GM19372 (cell line): ENCODE results near the gene TNK1.
"Not testable (repeated sequence)": the region's sequence is repeated elsewhere in the genome, so short reads cannot be mapped to it uniquely, and the experiment has no call there.

Experiments
- ATAC-seq: cut with Tn5 transposase; IDR thresholded peaks from one replicate; pipeline ENCODE4 v1.9.1; 2021; ENCODE audit warnings: mild to moderate bottlenecking, low read depth, moderate library complexity; ENCODE audit not compliant: unreplicated experiment

TNK1 gene

DNA sequence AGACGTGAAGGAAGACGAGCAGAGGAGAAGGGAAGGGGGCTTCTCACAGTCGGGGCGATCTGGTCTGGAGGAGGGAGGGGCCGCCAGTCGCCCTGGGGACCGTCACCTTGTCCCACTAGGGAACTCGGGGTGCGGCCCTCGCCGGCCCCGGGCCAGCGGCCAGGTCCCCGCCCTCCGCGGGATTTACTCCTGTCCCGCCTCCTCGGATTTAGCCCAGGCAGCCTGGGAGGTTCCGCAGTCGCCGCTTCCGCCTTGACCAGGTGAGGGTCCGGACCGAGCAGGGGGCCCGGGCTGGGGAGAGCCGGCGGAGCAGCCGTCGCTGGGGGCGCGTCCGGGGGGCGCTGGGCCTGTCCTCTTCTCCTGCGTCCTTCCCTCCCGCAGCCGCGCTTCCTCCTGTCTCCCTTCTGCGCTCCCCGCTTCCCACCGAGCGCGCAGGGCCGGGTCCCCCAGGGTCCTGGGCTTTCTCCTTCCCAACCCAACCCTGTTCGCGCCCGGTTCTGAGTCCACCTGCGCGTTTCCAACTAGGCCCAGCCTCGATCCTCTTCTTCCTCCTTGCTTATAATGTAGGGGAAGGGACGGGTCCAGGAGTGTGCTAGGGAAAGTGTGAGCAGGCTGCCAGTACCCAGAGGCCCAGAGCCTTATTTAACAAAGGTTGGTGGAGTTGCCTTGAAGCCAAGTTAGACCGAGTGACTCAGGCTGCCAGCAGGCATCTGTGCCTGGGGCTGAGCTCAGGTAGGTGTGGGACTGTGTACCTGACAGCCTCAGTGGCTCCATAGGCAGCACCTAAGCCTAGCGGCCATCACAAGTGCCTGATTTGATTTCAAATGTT is at the start of gene TNK1:
TNK1 (plus strand) TSS at position 235 of the 829 bp plus-strand sequence. CDS start 1,838 bp downstream, outside the sequence.
- no peak for ATAC-seq

DNA sequence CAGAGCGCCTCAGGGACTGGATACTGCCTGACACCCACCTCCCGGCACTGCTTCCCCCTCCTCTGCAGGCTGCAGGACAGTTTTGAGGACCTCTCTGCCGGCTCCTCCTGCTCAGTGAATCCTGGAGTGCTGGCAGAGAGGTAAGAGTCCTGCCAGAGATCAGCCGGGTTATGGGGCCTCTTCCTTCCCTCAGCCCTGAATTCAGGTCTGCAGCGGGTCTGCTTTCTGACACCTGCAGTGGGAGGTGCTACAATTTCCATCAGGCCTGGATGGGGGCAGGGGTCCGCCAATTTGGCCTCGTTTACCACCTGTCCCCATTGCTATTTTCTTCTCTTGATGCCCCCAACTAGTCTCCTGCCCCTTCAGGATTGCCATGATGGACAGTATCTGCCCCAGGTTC is 48.8 kb upstream of the TNK1 start:
- no peak for ATAC-seq

DNA sequence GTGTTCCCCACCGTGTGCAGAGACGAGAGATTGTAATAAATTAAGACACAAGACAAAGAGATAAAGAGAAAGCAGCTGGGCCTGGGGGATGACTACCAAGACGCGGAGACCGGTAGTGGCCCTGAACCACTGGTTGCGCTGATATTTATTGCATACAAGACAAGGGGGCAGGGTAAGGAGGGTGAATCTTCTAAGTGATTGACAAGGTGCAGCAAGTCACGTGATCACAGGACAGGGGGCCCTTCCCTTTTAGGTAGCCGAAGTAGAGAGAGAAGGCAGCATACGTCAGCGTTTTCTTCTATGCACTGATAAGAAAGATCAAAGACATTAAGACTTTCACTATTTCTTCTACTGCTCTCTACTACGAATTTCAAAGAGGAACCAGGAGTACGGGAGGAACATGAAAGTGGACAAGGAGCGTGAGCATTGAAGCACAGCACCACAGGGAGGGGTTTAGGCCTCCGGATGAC is 48.3 kb upstream of the TNK1 start:
- not testable (repeated sequence) for ATAC-seq

DNA sequence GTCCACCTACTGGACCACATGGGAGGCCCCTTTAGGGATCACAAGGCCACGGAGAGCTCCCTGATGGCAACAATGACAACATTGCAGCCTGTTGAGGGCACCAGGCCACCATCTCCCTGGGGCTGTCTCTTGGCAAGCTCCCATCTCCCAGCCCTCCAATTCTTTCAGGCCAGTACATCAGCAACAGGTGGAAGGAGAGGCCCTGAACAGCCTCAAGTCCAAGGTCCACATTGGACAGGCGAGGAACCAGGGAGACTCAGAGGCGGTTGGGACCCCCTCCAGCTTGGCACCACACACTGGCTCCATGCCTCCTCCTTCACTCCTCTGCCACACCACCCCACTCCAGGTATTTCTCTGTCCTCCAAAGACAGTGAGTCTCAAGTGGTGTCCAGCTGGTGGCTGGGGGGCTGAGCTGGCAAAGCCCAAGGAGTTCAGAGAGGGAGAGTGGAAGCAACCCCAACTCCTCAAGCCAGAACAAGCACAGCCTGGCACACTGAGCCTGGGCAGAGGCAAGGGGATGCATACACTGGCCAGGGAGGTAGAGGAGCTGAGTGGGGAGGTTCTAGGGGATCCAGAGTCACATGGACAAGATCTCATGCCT is 45.9 kb upstream of the TNK1 start:
- ATAC-seq: no peak

DNA sequence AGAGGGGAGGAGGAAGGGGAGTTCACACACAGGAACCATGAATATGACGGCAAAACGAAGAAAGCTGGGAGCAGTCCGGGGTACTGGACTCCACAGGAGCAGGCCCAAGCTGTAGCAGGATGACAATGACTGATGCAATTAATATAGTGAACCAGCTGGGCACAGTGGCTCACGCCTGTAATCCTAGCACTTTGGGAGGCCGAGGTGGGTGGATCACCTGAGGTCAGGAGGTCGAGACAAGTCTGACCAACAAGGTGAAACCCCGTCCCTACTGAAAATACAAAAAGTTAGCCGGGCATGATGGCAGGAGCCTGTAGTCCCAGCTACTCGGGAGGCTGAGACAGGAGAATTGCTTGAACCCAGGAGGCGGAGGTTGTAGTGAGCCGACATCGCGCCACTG is 45.1 kb upstream of the TNK1 start:
- ATAC-seq: not testable (repeated sequence)

DNA sequence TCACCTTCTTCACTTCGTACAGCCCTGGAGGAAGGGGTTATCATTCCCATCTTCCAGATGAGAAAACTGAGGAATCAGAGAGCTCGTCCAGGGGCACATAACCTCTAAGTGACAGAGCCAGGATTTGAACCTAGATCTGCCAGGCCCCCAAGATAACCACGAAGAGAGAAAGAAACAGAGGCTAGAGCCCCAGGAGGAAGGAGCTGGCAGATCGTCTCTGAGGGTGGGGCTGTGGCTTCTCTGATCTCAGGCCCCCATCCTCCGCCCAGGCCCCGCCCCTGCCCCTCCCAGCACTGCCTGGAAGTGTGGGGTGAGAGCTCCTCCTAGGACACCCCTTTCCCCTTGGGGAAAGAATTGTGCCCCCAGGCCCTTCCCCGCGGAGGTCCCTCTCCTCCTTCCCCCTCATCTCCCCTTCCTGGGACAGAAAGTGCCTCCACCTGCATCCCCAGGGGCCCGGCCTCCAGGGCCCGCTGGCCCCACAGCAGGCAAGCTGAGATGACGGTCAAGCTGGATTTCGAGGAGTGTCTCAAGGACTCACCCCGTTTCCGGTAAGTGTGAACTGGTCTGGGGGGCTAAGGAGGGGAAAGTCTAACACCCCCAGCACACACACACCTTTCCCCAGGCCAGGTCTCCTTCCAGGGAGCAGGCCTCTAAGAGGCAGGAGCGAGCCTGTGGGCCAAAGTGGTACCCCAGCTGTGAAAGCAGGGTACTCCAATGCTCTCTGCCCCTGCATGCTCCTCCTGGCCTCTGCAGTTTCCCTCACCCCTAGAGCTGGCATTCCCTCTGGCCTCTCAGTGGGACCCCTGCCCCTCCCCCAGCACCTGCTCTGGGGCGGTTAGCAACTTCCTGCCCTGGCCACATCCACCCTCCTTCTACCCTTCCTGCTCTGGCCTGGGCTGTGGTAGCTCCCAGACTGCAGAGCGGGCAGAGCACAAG is 44.4 kb upstream of the TNK1 start, which contains the start of gene ACAP1:
ACAP1 (plus strand) TSS at position 290 of the 936 bp plus-strand sequence; CDS start at position 496, 206 bp downstream.
- no peak for ATAC-seq

DNA sequence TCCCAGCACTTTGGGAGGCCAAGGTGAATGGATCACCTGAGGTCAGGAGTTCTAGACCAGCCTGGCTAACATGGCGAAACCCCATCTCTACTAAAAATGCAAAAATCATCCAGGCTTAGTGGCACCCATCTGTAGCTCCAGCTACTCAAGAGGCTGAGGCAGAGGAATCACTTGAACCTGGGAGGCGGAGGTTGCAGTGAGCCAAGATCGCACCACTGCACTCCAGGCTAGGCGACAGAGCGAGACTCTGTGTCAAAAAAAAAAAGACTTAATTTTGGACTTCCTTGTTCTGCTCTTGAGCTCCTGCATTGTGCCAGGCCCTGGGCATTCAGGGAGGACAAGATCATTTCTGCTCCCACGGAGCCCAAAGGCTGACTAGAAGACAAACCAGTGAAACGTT is 43.3 kb upstream of the TNK1 start:
- not testable (repeated sequence) for ATAC-seq

DNA sequence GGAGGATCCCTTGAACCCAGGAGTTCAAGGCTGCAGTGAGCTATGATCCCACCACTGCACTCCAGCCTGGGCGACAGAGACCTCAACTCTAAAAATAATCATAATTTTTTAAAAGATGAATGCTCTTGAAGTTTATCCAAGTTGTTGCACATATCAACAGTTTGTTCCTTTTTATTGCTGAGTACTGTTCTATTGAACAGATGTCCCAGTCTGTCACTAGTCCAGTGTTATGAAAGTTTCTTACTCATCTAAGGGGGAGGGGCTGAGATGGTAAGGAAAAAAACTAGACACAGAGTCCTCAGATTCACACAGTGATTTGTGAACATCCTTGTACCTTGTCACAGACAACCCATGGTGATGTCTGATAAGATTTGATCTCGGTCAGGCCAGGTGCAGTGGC is 40.7 kb upstream of the TNK1 start:
- no peak for ATAC-seq

DNA sequence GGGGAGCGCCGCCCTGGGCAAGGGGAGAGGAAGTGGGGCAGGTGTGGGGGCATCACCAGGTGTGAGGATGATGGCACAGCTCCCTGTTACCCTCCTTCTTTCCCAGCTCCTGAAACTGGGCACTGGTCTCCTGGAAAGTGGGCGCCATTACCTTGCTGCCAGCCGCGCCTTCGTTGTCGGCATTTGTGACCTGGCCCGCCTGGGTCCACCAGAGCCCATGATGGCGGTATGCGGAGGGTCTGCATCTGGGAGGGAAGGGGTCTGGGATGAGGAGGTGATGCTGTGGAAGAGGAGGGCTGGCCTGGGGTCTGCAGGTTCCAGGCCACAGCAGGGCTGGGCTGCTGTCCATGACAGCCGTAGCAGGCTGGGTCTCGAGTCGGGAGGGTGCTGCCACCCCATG is 39.0 kb upstream of the TNK1 start:
- ATAC-seq: no peak

DNA sequence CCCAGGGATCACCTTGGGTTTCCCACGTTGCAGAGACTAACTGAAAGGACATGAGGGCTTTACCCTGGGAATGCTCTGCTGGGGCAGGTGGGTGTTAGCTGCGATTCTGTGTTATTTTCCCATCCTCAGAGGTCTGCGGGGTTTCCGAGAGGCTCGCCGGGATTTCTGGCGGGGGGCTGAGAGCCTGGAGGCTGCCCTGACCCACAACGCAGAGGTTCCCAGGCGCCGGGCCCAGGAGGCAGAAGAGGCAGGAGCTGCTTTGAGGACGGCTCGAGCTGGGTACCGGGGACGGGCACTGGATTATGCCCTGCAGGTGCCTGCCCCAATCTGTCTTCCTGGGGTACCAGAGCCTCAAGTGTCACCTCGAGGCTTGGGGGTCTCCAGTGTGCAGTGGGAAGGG is 37.6 kb upstream of the TNK1 start:
- ATAC-seq: no peak

DNA sequence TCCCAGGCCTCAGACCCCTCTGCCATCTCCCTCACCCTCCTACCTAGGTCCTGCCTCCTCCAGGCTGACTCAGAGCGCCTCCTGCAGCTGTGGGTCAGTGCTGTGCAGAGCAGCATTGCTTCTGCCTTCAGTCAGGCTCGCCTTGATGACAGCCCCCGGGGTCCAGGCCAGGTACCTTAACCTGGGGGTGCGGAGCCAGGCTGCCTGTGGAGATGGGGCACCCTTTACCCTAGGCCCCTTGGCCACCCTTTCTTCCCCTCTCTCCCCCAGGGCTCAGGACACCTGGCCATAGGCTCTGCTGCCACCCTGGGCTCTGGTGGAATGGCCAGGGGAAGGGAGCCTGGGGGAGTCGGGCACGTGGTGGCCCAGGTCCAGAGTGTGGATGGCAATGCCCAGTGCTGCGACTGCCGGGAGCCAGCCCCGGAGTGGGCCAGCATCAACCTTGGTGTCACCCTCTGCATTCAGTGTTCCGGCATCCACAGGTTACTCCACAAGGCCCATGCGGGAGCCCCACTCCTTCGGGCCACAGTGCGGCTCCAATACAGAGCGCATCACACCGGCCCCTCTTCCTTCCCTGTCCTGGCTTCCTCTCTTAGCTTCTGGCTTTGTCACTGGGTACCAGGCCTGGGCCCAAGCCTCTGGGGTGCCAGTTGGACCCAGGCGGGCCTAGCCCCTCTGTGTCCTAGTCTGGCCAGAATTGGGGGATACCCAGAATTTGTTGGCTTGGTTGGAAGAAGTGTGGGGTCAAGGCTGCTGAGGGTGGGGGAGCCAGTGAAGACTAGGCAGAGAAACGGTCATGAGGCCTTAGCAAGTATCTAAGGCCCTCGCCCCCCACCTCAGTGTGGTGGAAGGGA is 33.9 kb upstream of the TNK1 start:
- ATAC-seq: no peak

DNA sequence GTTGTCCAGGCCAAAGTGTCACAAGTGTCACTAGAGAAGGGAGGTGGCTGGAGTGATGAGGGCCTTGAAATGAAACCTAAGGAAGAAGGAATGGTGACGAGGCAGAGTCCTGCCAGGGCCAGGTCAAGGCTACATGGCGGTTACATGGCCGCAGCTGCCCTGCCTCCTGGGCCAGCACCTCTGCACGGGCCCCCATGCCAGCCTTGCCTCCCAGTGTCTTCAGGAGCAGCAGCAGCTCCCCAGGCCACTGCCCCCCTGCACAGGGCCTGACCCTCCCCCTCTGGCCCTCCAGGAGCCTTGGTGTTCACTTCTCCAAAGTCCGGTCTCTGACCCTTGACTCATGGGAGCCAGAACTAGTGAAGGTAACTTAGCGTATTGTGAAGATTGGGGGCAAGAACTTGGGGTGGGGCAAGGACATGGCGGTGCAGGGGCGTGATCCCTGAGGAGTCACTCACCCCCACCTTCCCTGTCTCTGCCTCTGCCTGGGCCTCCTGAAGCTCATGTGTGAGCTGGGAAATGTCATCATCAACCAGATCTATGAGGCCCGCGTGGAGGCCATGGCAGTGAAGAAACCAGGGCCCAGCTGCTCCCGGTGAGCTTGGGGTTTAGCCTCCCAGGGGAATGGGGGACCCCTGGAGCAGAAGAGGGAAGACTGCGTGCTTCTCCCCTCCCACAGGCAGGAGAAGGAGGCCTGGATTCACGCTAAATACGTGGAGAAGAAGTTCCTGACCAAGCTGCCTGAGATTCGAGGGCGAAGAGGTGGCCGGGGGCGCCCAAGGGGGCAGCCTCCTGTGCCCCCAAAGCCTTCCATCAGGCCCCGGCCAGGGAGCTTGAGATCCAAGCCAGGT is 33.0 kb upstream of the TNK1 start:
- no peak for ATAC-seq

DNA sequence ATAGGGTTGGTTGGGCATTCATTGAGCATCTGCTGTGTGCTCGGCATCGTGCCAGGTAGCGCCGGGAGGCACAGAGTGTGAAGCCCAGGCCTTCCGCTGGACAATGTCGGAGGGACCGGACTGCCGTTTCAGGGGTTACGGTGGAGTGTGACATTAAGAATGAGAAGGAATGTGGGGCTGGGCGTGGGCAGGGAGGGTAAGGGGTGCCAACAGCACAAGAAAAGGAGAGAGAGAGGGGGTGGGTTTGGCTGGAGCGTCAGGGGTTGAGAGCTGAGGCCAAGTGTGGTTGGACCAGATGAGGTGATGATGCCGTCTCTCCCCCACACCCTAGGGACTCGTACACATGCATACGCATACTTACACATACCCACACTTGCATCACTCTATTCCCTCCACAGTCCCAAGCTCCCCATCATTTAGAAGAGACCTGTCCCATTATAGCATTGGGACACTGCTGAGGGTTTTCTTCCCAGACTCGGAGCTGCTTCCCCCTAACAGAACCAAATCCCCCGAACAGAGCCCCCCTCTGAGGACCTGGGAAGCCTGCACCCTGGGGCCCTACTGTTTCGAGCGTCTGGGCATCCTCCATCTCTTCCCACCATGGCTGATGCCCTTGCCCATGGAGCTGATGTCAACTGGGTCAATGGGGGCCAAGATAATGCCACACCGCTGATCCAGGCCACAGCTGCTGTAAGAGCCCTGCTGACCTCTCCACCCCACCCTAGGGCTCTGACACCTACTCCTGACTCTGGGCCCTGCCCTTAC is 32.2 kb upstream of the TNK1 start:
- ATAC-seq: no peak

DNA sequence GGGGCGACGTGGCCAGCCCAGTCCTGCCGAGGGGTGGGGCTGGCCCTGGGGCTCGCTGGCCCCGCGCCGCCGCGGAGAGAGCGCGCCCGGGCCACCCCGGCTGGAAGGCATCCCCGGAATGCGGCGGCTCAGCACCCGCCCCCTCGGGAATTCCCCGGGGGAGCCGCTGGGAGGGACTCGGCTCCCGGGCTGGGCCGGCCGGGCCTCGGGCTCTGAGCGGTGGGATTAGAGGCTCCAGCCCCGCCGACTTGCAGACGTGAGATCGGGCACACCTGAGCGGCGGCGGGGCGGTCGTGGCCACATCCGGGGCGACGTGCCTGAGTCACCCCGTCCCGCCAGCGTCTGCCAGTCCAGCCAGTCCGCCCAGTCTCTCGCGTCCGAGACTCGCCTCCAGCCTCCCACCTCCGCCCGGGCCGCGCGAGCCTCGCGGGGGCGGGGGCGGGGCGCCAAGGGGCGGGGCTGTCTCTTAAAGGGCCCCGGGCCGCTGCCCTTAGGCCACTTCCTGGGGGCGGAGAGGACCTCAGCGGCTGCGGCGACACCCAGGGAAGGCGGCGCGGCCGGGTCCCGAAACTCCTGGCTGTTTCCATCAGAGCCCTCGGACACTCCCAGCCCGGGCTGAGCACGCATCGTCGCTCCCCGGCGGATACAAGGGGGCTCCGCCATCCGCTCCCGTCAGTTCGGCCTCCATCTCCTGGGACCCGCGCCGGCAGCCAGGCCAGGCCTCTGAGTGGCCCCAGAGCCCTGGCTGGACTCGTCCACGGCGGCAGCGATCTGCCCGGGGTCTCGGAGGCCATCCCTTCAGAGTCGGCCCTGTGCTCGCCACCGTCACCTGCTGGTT is 29.0 kb upstream of the TNK1 start, which contains the start of gene KCTD11:
KCTD11 (plus strand) TSS at position 498 of the 838 bp plus-strand sequence.
- ATAC-seq: peak; percentile 66

DNA sequence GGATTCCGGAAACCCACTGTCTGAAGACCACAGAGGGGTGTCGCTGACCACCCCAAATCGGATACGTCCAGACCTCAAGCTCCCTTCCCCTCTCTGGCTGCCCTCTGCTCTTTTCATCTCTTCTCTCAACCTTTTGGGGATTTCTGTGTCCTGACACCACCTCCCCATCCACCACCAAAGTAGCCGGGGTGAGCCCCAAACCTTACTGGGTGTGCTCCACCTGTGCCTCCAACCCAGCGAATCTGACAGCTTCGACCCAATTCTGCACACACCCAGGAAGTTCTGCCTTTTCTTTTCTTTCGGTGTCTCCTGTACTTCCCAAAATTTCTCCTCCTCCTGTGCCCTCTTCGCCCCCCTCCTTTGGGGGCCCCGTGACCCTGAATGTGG is 28.4 kb upstream of the TNK1 start:
- no peak for ATAC-seq

DNA sequence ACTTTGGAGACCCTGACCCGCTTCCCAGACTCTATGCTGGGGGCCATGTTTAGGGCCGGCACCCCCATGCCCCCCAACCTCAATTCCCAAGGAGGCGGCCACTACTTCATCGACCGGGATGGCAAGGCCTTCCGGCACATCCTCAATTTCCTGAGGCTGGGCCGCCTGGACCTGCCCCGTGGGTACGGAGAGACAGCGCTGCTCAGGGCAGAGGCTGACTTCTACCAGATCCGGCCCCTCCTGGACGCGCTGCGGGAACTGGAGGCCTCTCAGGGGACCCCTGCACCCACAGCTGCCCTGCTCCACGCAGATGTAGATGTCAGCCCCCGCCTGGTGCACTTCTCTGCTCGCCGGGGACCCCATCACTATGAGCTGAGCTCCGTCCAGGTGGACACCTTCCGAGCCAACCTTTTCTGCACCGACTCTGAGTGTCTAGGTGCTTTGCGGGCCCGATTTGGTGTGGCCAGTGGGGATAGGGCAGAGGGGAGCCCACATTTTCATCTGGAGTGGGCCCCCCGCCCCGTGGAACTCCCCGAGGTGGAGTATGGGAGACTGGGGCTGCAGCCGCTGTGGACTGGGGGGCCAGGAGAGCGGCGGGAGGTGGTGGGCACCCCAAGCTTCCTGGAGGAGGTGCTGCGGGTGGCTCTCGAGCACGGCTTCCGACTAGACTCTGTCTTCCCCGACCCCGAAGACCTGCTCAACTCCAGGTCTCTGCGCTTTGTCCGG is 27.8 kb upstream of the TNK1 start:
- ATAC-seq: no peak
